Caco-2 (cell line): ENCODE data around the gene SLC6A2. TPM values are rescaled to one million over a fixed set of nuclear protein-coding genes. Genes with fewer than 3 reads are reported as not detected.
"Not testable (repeated sequence)": the region's sequence is repeated elsewhere in the genome, so short reads cannot be mapped to it uniquely, and the experiment has no call there.

ENCODE experiments used
- BruUV-seq: library from RNA; stranded (reverse); fragments of 400-500 nt; replicated peaks from 2 replicates; lab custom pipeline; 2021; lab: Mats Ljungman, UMichigan
- CTCF ChIA-PET: fragments of 300-600 bp; sonication (Branson Sonifier 250); formaldehyde crosslinking; loops from one replicate; lab custom pipeline; 2022; ENCODE audit warnings: antibody characterized with exemption; lab: Charles Lee
- POLR2A ChIA-PET: fragments of 300-600 bp; sonication (Branson Sonifier 250); formaldehyde crosslinking; loops from one replicate; lab custom pipeline; 2022; ENCODE audit warnings: antibody characterized with exemption; lab: Charles Lee
- DNase-seq, 2 experiments: peaks; one replicate each; pipeline versions ENCODE4 v3.0.0 to v3.0.0-alpha.2; 2020 to 2022
- H3K27me3 ChIP-seq: replicated peaks from 2 replicates; pipeline ENCODE4 v1.6.0; 2011; ENCODE audit warnings: low read length; ENCODE audit not compliant: control insufficient read depth, insufficient read depth
- H3K36me3 ChIP-seq: 2 replicates; pipeline ENCODE4 v1.5.1; 2011; ENCODE audit warnings: low read length; ENCODE audit not compliant: control insufficient read depth, insufficient read depth
- H3K4me1 ChIP-seq: fragments of 250-450 bp; sonication (Bioruptor Pico); 2 replicates; pipeline ENCODE4 v1.5.1; 2020; ENCODE audit warnings: mild to moderate bottlenecking
- H3K4me3 ChIP-seq: 2 replicates; pipeline ENCODE4 v1.5.1; 2011; ENCODE audit warnings: low read depth, mild to moderate bottlenecking, control low read depth, low read length
- H3K9me3 ChIP-seq: fragments of 250-450 bp; sonication (Bioruptor Pico); 2 replicates; pipeline ENCODE4 v1.5.1; 2020; ENCODE audit warnings: mild to moderate bottlenecking, moderate library complexity
- H3K27ac Mint-ChIP-seq: one replicate; pipeline ENCODE4 v1.8.0; 2022; ENCODE audit warnings: mixed read lengths; ENCODE audit not compliant: unreplicated experiment
- H3K27me3 Mint-ChIP-seq: one replicate; pipeline ENCODE4 v1.8.0; 2022; ENCODE audit warnings: mixed read lengths; ENCODE audit not compliant: insufficient read depth, unreplicated experiment
- H3K36me3 Mint-ChIP-seq: one replicate; pipeline ENCODE4 v1.8.0; 2022; ENCODE audit warnings: mild to moderate bottlenecking, mixed read lengths; ENCODE audit not compliant: insufficient read depth, unreplicated experiment
- H3K4me1 Mint-ChIP-seq: one replicate; pipeline ENCODE4 v1.8.0; 2022; ENCODE audit warnings: low read depth, mixed read lengths; ENCODE audit not compliant: unreplicated experiment
- H3K4me3 Mint-ChIP-seq: one replicate; pipeline ENCODE4 v1.8.0; 2022; ENCODE audit warnings: mild to moderate bottlenecking, moderate library complexity, mixed read lengths; ENCODE audit not compliant: unreplicated experiment
- H3K9me3 Mint-ChIP-seq: one replicate; pipeline ENCODE4 v1.8.0; 2022; ENCODE audit warnings: mixed read lengths; ENCODE audit not compliant: unreplicated experiment
- intact Hi-C: fragments of 100-400 bp; cut with micrococcal nuclease; formaldehyde crosslinking; loops from one replicate; pipeline ENCODE4 v1.10.0; 2022; ENCODE audit not compliant: unreplicated experiment
- total RNA-seq: library from RNA; stranded (reverse); gene quantifications from 2 replicates; pipeline ENCODE4 v1.2.3, GENCODE V29; 2022
- TF ChIP-seq, protein P1 (sequence below), 2 experiments: fragments of 200-600 bp in 1 of 2; IDR thresholded peaks; 1 replicate in 1 of 2; 2 replicates in 1 of 2; pipeline versions ENCODE4 v1.5.1 to v1.8.0; 2011 to 2022; ENCODE audit warnings: antibody characterized with exemption in 1 of 2, control low read depth in 1 of 2, inconsistent platforms in 1 of 2, low read depth in 1 of 2, low read length in 1 of 2, mild to moderate bottlenecking in 1 of 2, moderate library complexity in 1 of 2; ENCODE audit not compliant: insufficient read depth in 1 of 2, severe bottlenecking in 1 of 2, unreplicated experiment in 1 of 2

SLC6A2 gene
- total RNA-seq, 1 experiment from 2014 or later = not detected

DNA sequence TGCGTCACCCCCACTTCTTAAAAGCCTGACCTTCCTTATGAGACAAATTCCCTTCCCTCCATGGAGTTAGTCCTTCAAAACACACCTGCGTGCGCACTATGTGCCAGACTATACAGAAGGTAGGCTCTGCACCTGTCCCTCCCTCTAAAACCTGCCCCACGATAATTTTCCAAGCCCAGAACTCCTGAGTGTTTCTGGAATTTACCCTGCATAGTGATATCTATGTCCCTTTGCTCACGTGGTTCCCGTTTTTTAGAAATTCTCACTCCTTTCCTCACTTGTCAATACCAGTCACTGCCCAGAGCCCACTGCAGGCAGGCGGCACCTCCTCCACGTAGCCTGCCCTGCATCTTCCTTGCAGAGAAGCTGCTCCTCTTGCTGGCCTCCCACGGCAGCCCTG is 82.2 kb downstream of the SLC6A2 start:
- DNase-seq = no peak
- no peaks in the 10 kb centered on the region for H3K9me3 ChIP-seq
- H3K36me3 ChIP-seq = no peaks in the 10 kb centered on the region
- no peak overlapping the region for H3K27ac Mint-ChIP-seq
- intact Hi-C loops = no loop called here
- H3K27me3 Mint-ChIP-seq = peaks cover 39% of the 10 kb centered on the region
- TF ChIP-seq, protein P1, sequence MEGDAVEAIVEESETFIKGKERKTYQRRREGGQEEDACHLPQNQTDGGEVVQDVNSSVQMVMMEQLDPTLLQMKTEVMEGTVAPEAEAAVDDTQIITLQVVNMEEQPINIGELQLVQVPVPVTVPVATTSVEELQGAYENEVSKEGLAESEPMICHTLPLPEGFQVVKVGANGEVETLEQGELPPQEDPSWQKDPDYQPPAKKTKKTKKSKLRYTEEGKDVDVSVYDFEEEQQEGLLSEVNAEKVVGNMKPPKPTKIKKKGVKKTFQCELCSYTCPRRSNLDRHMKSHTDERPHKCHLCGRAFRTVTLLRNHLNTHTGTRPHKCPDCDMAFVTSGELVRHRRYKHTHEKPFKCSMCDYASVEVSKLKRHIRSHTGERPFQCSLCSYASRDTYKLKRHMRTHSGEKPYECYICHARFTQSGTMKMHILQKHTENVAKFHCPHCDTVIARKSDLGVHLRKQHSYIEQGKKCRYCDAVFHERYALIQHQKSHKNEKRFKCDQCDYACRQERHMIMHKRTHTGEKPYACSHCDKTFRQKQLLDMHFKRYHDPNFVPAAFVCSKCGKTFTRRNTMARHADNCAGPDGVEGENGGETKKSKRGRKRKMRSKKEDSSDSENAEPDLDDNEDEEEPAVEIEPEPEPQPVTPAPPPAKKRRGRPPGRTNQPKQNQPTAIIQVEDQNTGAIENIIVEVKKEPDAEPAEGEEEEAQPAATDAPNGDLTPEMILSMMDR (IDR thresholded peaks at IDR 0.05; ENCODE audit: insufficient read depth in 1 of 2, low read depth in 1 of 2, low read length in 1 of 2, severe bottlenecking in 1 of 2, unreplicated experiment in 1 of 2) = no peak
- POLR2A ChIA-PET = no interaction called here
- no TSS peak for BruUV-seq
- CTCF ChIA-PET = no interaction called here
- no peaks in the 10 kb centered on the region for H3K4me1 ChIP-seq
- H3K4me1 Mint-ChIP-seq = no peaks in the 10 kb centered on the region
- no peaks in the 10 kb centered on the region for H3K36me3 Mint-ChIP-seq
- H3K4me3 ChIP-seq = no peak overlapping the region
- H3K9me3 Mint-ChIP-seq = no peaks in the 10 kb centered on the region
- no peaks in the 10 kb centered on the region for H3K27me3 ChIP-seq
- no peak overlapping the region for H3K4me3 Mint-ChIP-seq

DNA sequence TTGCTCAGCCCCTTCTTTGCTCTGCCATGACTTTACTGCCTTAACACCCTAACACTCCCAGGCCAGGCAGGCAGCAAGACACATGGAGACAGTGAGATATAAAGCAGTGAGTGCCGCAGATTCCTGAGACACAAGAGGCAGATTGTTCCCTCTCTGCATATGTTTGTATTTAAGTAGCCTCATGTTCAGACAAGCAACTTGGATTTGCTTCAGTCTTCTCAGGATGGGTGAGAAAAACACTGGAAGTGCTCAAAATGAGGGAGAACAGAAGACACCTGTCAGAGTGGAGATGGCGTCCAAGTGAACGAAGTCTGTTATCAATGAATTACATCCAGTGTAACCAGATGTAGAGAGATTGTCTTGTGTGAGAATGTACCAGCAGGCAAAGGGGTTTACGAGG is 90.3 kb downstream of the SLC6A2 start:
- Mint-ChIP-seq H3K36me3 (no peaks in the 10 kb centered on the region), H3K9me3 (no peaks in the 10 kb centered on the region), H3K27me3 (peaks cover 41% of the 10 kb centered on the region), H3K4me3 (no peak overlapping the region), H3K4me1 (no peaks in the 10 kb centered on the region), H3K27ac (no peak overlapping the region)
- TF ChIP-seq, protein P1 (IDR thresholded peaks at IDR 0.05; ENCODE audit: insufficient read depth in 1 of 2, low read depth in 1 of 2, low read length in 1 of 2, severe bottlenecking in 1 of 2, unreplicated experiment in 1 of 2) = no peak
- Histone ChIP-seq H3K9me3 (no peaks in the 10 kb centered on the region), H3K4me1 (no peaks in the 10 kb centered on the region), H3K27me3 (no peaks in the 10 kb centered on the region; the same call in 1 of the 2 replicates), H3K36me3 (no peaks in the 10 kb centered on the region), H3K4me3 (no peak overlapping the region)
- POLR2A ChIA-PET = no interaction called here
- BruUV-seq = no TSS peak
- DNase-seq = no peak
- CTCF ChIA-PET = no interaction called here
- intact Hi-C loops = no loop called here

DNA sequence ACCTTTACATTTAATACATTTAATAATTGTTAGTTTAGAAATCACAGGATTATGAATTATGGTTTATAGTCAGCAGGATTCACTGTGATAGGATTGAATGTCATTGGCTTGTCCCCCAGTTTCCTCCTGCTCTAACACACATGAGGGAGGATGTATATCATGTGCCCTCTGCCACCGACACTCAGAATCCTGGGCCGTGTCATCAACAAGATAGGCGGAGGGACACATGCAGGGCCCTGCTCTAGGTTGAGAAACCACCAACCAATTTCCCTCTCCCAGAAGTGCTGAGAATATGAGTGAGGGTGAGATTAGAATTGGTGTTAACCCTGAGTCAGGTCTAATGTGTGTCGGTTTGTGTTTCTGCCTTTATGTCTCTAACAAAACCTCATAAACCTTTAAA is 92.0 kb downstream of the SLC6A2 start:
- intact Hi-C loops = no loop called here

DNA sequence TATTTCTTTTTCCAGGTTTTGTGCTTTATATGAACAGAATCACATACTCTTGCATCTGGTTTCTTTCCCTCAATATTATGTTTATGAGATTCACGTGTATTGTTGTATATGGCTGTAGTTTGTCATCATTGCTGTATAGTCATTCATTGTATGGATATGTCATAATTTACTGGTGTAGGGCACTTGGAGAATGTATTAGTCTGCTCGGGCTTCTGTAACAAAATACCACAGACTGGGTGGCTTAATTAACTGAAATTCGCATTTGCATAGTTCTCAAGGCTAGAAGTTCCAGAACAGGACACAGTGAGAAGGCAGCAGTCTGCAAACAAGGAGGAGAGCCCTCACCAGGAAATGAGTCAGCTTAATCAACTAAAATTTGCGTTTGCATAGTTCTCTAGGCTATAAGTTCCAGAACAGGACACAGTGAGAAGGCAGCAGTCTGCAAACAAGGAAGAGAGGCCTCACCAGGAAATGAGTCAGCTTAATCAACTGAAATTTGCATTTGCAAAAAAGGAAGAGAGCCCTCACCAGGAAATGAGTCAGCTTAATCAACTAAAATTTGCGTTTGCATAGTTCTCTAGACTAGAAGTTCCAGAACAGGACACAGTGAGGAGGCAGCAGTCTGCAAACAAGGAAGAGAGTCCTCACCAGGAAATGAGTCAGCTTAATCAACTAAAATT is 96.8 kb downstream of the SLC6A2 start:
- H3K36me3 Mint-ChIP-seq, H3K4me1 ChIP-seq, H3K4me3 Mint-ChIP-seq, POLR2A ChIA-PET, H3K36me3 ChIP-seq, H3K27me3 Mint-ChIP-seq, H3K4me3 ChIP-seq, H3K27me3 ChIP-seq, DNase-seq, H3K4me1 Mint-ChIP-seq, H3K9me3 ChIP-seq, BruUV-seq, intact Hi-C loops: not testable (repeated sequence)
- peak overlapping the region; percentile 64 for H3K27ac Mint-ChIP-seq
- CTCF ChIA-PET = interaction anchor here (0.7 kb wide), 1 partner anchor 335 kb away, joined by 4 read pairs; no protein-coding TSS in a partner anchor
- peaks cover 19% of the 10 kb centered on the region for H3K9me3 Mint-ChIP-seq

More for the DNA sequence above, 92.0 kb downstream of the SLC6A2 start:
- Histone ChIP-seq H3K4me1 (no peaks in the 10 kb centered on the region), H3K4me3 (no peak overlapping the region), H3K27me3 (no peaks in the 10 kb centered on the region; the same call in 1 of the 2 replicates), H3K9me3 (no peaks in the 10 kb centered on the region), H3K36me3 (no peaks in the 10 kb centered on the region)
- Mint-ChIP-seq H3K36me3 (no peaks in the 10 kb centered on the region), H3K9me3 (peaks cover 9% of the 10 kb centered on the region), H3K27ac (no peak overlapping the region), H3K4me3 (no peak overlapping the region), H3K4me1 (no peaks in the 10 kb centered on the region), H3K27me3 (peaks cover 31% of the 10 kb centered on the region)
- ChIA-PET POLR2A (no interaction called here), CTCF (no interaction called here)
- TF ChIP-seq, protein P1 (IDR thresholded peaks at IDR 0.05; ENCODE audit: insufficient read depth in 1 of 2, low read depth in 1 of 2, low read length in 1 of 2, severe bottlenecking in 1 of 2, unreplicated experiment in 1 of 2) = no peak
- DNase-seq = no peak
- no TSS peak for BruUV-seq

DNA sequence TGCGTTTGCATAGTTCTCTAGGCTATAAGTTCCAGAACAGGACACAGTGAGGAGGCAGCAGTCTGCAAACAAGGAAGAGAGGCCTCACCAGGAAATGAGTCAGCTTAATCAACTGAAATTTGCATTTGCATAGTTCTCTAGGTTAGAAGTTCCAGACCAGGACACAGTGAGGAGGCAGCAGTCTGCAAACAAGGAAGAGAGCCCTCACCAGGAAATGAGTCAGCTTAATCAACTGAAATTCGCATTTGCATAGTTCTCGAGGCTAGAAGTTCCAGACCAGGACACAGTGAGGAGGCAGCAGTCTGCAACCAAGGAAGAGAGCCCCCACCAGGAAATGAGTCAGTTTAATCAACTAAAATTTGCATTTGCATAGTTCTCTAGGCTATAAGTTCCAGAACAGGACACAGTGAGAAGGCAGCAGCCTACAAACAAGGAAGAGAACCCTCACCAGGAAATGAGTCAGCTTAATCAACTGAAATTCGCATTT is 97.4 kb downstream of the SLC6A2 start:
- H3K4me1 Mint-ChIP-seq, POLR2A ChIA-PET, H3K9me3 ChIP-seq, H3K27me3 ChIP-seq, DNase-seq, H3K36me3 Mint-ChIP-seq, BruUV-seq, intact Hi-C loops, H3K4me3 Mint-ChIP-seq, H3K27me3 Mint-ChIP-seq, H3K36me3 ChIP-seq, H3K4me3 ChIP-seq, H3K4me1 ChIP-seq: not testable (repeated sequence)
- CTCF ChIA-PET = interaction anchor here (0.7 kb wide), 1 partner anchor 336 kb away, joined by 4 read pairs; no protein-coding TSS in a partner anchor
- Mint-ChIP-seq H3K27ac (peak overlapping the region; percentile 64), H3K9me3 (peaks cover 19% of the 10 kb centered on the region)
